Hematopoietic multipotent progenitor cell treated with erythropoietin and hydrocortisone succinate and interleukin-3 and kit ligand, for 17 days (in vitro differentiated cells): ENCODE data around the gene TP53AIP1.

Experiments used
- DNase-seq: peaks from one replicate; pipeline ENCODE4 v3.0.0-alpha.2; 2015; ENCODE audit warnings: low spot score

TP53AIP1 gene

DNA sequence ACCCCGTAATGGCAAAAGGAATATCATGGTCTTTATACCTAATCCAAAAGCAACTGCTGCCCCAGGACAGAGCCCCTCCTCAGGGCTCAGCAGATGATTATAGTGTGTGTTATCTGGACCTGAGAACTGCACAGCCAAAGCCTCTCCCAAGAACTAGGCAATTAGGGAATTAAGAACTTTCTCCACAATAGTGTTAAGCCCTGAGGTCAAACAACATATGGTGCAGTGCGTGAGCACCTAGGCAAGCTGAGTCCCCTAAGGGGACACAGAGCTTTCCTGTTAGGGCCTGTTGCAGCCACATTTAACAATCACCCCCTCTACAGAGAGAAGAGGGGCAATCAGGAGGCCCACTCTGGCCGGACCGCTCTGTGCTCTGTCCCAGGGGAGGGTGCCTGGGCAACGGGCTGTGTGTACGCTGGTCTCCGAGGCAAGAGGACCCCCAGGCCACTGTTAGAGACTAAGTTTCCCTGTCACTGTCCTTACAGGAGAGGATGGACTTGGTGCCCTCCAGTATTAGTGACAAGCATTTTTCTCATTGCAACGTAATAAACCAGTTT lies 52.9 kb downstream of the TP53AIP1 start:
- DNase-seq = no peak

DNA sequence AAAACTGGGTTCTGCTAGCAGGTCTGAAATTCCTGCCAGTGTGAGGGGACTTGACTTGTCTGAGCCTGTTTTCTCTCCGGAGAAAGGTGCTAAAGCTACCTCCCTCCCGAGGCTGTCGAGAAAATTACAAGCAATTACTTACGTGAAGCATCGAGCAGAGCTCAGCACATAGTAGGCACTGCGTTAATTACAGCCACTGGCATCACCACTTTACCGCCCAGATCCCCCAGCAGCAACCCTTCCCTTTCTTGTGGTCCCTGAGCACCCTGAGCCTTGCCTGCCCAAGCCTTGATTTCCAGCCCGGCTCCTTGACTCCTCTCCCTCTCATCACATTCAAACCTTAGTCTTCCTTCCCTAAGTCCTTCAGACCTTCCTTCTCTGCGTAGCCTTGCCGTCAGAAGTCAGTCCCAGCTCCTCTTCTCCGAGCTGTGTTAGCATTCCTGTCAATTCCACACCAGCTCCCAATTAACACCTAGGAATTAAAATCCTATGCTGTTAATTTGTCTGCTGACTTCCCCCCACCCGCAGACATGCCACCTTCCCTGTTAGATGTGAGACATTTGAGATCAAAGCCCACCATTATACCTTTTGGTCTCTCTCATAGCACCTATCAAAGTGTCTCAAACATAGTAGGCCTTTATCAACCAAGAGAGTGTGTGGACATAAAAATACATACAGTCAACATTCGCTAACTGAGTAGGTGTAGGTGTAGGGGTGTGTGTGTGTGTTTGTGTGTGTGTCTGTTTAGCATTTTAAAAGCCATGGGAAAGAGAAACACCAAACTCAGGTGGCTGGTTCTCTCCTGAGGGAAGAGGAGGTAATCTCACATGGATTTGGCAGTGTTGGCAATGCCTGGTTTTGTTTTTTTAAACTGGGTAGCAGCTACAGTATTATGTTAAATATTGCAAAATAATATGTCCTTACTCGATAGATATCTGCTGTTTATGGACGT lies 54.4 kb downstream of the TP53AIP1 start:
- no peak for DNase-seq

GRCh38 chr11:128886406-128887124 lies 56.1 kb downstream of the TP53AIP1 start:
- DNase-seq = no peak
